ENCODE data around the gene GALNT1.

DNA sequence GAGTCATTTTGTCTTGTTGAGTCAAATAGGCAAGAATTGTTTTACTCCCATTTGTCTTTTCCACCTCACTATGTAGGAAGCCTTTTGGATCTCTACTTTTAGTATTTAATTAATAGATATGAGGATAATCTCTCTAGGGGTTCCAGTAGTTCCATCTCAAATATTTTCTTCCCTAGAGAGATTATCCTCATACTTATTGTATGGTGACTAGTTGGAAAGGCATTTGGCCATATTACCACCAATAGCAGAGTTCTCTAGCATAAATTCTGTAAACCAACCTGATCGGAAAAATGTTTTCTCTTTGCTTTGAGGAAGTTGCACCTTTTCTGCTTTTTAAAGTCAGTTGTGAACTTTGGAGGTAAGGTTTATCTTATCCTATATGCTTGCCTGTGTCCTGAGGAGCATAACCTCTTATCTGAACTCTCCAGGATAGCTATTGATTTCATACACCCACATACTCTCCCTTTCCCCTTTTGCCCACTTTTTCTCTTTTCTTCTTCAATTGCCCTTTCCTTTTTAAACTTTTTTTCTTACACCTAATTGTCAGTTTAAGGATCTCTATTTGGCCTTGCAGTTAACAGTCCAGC is 100.8 kb downstream of the GALNT1 start:
- TF ChIP-seq, protein P1, sequence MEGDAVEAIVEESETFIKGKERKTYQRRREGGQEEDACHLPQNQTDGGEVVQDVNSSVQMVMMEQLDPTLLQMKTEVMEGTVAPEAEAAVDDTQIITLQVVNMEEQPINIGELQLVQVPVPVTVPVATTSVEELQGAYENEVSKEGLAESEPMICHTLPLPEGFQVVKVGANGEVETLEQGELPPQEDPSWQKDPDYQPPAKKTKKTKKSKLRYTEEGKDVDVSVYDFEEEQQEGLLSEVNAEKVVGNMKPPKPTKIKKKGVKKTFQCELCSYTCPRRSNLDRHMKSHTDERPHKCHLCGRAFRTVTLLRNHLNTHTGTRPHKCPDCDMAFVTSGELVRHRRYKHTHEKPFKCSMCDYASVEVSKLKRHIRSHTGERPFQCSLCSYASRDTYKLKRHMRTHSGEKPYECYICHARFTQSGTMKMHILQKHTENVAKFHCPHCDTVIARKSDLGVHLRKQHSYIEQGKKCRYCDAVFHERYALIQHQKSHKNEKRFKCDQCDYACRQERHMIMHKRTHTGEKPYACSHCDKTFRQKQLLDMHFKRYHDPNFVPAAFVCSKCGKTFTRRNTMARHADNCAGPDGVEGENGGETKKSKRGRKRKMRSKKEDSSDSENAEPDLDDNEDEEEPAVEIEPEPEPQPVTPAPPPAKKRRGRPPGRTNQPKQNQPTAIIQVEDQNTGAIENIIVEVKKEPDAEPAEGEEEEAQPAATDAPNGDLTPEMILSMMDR (IDR thresholded peaks at IDR 0.05), result no peak
- TF ChIP-seq EZH2 (IDR thresholded peaks at IDR 0.05), result no peak
